ENCODE results near the gene MYOG.

The MYOG gene

GRCh38 chr1:203045821-203046594 is 39.8 kb downstream of the MYOG start:
- no peak for DNase-seq

- no peak for DNase-seq
These were observed 40.5 kb downstream of the MYOG start for GRCh38 chr1:203045336-203045735.

DNA sequence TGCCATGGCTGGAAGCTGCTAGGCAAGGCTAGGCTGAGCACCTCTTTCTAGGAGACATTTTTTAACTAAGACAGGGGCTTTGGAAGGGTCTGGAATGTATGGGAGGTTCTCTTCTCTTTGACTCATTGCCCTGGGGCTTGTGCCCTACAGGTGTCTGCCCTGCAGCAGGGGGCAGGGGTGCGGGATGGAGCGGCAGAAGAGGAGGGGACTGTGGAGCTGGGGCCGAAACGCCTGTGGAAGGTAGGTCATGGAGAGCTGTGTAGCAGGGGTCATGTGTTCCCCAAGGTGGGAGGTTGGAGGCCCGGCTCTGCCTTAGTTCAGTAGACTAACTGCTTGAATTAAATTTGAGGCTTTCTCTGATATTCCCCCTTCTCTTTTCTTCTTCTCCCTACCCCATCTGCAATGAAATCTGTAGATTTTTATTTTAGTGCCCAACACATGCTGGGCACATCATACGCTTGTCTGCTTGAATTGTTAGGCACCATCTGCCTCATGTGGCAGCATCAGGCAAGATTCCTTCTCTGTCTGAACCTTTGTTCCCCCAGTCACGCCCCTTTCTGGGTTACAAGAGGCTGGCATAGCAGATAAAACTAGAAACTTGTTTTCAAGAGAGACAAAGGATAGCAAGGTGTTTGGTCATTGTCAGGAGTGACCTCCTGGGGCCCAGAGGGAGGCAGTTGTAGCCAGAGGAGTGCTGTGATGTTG is 41.1 kb downstream of the MYOG start:
- no peak for DNase-seq

- no peak for DNase-seq
These were observed 41.8 kb downstream of the MYOG start for GRCh38 chr1:203043830-203044545.

- DNase-seq: no peak
These were observed 44.4 kb downstream of the MYOG start for GRCh38 chr1:203041351-203041932.

- DNase-seq: no peak
These were observed 45.1 kb downstream of the MYOG start for GRCh38 chr1:203040513-203041275.

GRCh38 chr1:203039609-203040512 is 46.0 kb downstream of the MYOG start:
- DNase-seq: no peak

DNA sequence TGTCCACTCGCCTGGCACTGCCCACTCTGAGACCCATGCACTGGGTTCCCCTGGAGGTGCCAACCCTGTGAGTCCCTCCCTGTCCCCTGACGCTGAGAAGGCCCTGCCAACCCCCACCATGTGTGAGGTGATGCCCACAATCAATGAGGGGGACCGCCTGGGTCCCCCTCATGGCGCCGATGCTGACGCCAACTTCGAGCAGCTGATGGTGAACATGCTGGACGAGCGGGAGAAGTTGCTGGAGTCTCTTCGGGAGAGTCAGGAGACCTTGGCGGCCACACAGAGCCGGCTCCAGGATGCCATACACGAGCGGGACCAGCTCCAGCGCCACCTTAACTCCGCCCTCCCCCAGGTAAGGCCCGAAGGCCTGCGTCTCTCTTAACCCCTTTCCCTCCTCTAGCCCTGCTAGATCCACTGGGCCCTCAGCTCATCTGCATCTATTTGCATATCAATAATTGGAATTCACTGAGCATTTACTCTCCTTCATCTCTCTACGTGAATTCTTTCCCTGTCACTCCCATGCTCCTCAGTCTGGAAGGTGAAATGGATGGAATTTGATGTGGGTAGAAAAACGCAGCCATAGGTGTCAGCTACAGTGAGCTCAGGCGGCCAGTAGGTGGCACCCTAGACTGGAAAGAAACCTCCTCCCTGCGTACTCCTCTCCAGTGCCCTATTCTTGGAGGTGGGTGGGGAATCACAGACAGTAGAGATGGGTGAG is 46.8 kb downstream of the MYOG start:
- DNase-seq: peak; percentile 62

DNA sequence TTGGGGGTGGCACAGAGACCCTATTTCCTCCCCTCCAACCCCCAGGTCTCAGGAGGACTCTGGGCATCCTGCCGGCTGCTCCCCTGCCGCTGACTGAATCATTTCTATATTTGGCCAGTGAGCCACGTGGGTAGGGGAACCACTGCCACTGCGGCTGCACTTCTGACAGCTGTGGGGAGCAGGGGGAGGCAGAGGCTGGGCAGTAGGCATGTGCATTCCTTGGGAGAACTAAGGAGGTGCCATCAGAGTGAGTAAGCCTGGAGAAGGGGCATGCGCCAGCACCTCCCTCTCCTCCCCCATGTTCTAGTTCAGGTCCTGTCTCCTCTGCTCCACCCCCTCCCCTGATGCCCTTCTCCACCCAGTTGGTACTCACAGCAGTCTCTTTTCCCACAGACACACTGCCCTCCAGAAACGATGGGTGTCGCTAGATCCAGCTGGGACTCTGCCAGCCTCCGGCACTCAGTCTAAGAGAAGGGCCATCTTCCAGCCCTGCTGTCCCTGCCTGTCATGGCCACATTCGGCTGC is 47.5 kb downstream of the MYOG start:
- DNase-seq: no peak

- DNase-seq: no peak
These were observed 48.2 kb downstream of the MYOG start for GRCh38 chr1:203037509-203038190.

- no peak for DNase-seq
These were observed 49.3 kb downstream of the MYOG start for GRCh38 chr1:203036537-203036936.

DNA sequence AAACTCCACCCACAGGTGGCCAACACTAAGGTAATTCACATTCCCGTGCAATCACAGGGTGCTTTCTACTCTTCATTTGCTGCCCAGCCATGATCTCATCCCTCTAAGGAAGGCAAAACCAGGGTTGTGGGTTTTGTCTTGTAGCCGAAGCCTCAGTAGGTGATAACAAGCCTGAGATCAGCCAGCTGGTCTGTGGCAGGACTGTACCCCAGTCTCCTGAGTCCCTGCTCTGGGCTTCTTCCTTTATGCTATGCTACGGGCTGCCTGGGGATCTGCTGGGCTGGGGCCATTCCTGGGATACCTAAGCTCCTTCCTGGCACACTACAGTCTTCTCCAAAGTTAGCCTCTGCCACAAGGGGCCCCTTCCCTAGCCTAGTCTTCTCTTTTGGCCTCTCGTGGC is 49.7 kb downstream of the MYOG start:
- DNase-seq: no peak

DNA sequence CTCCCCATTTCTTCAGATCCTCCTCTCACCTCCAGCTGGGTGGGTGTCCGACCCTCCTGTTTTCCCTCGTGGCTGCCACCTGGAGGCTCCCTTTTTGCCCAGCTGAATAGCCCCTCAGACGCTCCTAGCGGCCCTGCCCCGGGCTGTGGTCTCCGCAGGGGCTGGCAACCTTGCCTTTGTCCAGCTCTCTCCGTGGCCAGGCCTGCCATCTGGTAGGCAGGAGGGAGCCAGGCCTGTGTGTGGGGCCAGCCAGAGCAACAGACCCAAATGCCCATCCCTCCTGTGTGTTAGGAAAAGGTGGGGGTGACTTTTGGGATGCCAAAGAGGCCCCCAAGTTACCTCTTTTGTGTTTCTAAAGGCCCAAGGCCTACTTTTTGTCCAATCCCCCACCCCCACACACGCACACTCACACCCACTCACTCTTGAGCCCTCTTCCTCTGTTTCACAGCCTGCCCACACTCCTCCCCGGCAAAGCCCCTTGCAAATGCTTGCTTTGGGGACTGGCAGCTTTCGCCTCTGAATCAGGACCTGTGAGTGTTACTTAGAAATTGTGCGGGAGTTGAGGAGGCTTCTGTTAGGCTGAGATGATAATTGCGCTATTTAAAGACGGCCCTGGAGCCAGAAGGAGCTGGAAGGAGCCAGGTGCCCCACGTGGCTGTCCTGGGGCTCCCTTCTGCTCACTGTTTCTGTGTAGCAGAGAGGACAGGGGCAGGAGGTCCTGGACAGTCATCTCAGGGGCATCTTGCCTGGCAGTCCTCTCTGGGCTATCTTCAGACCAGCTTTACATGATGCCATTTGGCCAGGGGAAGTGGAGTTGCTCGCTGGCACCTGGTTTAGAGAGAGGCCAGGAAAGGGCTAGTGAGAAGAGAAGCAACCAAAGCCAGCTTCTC is 50.5 kb downstream of the MYOG start:
- no peak for DNase-seq

GRCh38 chr1:203034422-203035110 is 51.2 kb downstream of the MYOG start:
- DNase-seq: no peak

- DNase-seq: no peak
These were observed 51.9 kb downstream of the MYOG start for GRCh38 chr1:203033917-203034316.

GRCh38 chr1:203033287-203033686 is 52.5 kb downstream of the MYOG start:
- no peak for DNase-seq

Measured in CD4-positive, alpha-beta T cell treated with Interleukin-1 beta for 1 hour (primary cell).